Progenitor cell of endocrine pancreas (in vitro differentiated cells): ENCODE data around the gene ZNF398. TPM values are rescaled to one million over a fixed set of nuclear protein-coding genes. Genes with fewer than 3 reads are reported as not detected.

Source experiments
- DNase-seq: peaks from one replicate; pipeline ENCODE4 v3.0.0; 2021; ENCODE audit warnings: low spot score; ENCODE audit not compliant: unreplicated experiment
- H3K27ac Mint-ChIP-seq: 2 replicates; pipeline ENCODE4 v1.8.0; 2021; ENCODE audit warnings: mild to moderate bottlenecking, moderate library complexity, mixed read lengths
- H3K27me3 Mint-ChIP-seq: 2 replicates; pipeline ENCODE4 v1.8.0; 2021; ENCODE audit warnings: mixed read lengths
- H3K36me3 Mint-ChIP-seq: 2 replicates; pipeline ENCODE4 v1.8.0; 2022; ENCODE audit warnings: mixed read lengths; ENCODE audit not compliant: insufficient read depth
- H3K4me1 Mint-ChIP-seq: 2 replicates; pipeline ENCODE4 v1.8.0; 2021; ENCODE audit warnings: low read depth, mixed read lengths
- H3K4me3 Mint-ChIP-seq: 2 replicates; pipeline ENCODE4 v1.8.0; 2021; ENCODE audit warnings: low read depth, mild to moderate bottlenecking, moderate library complexity, mixed read lengths
- H3K9me3 Mint-ChIP-seq: 2 replicates; pipeline ENCODE4 v1.8.0; 2021; ENCODE audit warnings: low read depth, mixed read lengths
- CTCF ChIP-seq: fragments of 200-600 bp; sonication (generic); IDR thresholded peaks from one replicate; pipeline ENCODE4 v1.5.0; 2021; ENCODE audit warnings: antibody characterized with exemption, mild to moderate bottlenecking; ENCODE audit not compliant: unreplicated experiment
- total RNA-seq: library from RNA; stranded (reverse); gene quantifications from 2 replicates; pipeline ENCODE4 v1.2.1, GENCODE V29; 2021

Gene ZNF398
- total RNA-seq, 1 donor from 2014 or later: 17.5 TPM

- TF ChIP-seq CTCF: no peak
- peaks cover 9% of the 10 kb centered on the region for H3K36me3 Mint-ChIP-seq
- H3K27me3 Mint-ChIP-seq: no peaks in the 10 kb centered on the region
Observed at GRCh38 chr7:149166142-149166541, 18.9 kb downstream of the ZNF398 start.

GRCh38 chr7:149166630-149167352 is 19.5 kb downstream of the ZNF398 start:
- Mint-ChIP-seq H3K4me3 (no peak overlapping the region), H3K4me1 (no peaks in the 10 kb centered on the region), H3K36me3 (peaks cover 7% of the 10 kb centered on the region), H3K9me3 (no peaks in the 10 kb centered on the region), H3K27ac (no peak overlapping the region), H3K27me3 (no peaks in the 10 kb centered on the region)
- no peak for DNase-seq
- TF ChIP-seq CTCF: no peak

More at GRCh38 chr7:149166142-149166541, 18.9 kb downstream of the ZNF398 start:
- Mint-ChIP-seq H3K27ac (no peak overlapping the region), H3K9me3 (no peaks in the 10 kb centered on the region), H3K4me3 (no peak overlapping the region), H3K4me1 (no peaks in the 10 kb centered on the region)
- DNase-seq: no peak

- no peaks in the 10 kb centered on the region for H3K4me1 Mint-ChIP-seq
- H3K27ac Mint-ChIP-seq: no peak overlapping the region
- no peak for DNase-seq
- no peaks in the 10 kb centered on the region for H3K27me3 Mint-ChIP-seq
- H3K36me3 Mint-ChIP-seq: peaks cover 13% of the 10 kb centered on the region
- H3K4me3 Mint-ChIP-seq: no peak overlapping the region
- no peak for TF ChIP-seq CTCF
- no peaks in the 10 kb centered on the region for H3K9me3 Mint-ChIP-seq
Observed at GRCh38 chr7:149171892-149172533, 24.8 kb downstream of the ZNF398 start.

GRCh38 chr7:149172534-149172920 is 25.3 kb downstream of the ZNF398 start:
- H3K27me3 Mint-ChIP-seq: no peaks in the 10 kb centered on the region
- H3K4me3 Mint-ChIP-seq: no peak overlapping the region
- H3K27ac Mint-ChIP-seq: no peak overlapping the region
- no peaks in the 10 kb centered on the region for H3K4me1 Mint-ChIP-seq
- TF ChIP-seq CTCF: no peak
- no peak for DNase-seq
- peaks cover 15% of the 10 kb centered on the region for H3K36me3 Mint-ChIP-seq
- no peaks in the 10 kb centered on the region for H3K9me3 Mint-ChIP-seq

GRCh38 chr7:149175150-149175549 is 27.9 kb downstream of the ZNF398 start:
- Mint-ChIP-seq H3K27me3 (no peaks in the 10 kb centered on the region), H3K27ac (no peak overlapping the region), H3K4me1 (no peaks in the 10 kb centered on the region), H3K9me3 (no peaks in the 10 kb centered on the region), H3K36me3 (peaks cover 15% of the 10 kb centered on the region), H3K4me3 (no peak overlapping the region)
- no peak for DNase-seq
- TF ChIP-seq CTCF: no peak
